ENCODE measurements around the gene STYK1.
A peak's percentile ranks its signal among the peaks of the same experiment; 100 is the strongest.
"Not testable (repeated sequence)": the region's sequence is repeated elsewhere in the genome, so short reads cannot be mapped to it uniquely, and the experiment has no call there.

STYK1 gene

DNA sequence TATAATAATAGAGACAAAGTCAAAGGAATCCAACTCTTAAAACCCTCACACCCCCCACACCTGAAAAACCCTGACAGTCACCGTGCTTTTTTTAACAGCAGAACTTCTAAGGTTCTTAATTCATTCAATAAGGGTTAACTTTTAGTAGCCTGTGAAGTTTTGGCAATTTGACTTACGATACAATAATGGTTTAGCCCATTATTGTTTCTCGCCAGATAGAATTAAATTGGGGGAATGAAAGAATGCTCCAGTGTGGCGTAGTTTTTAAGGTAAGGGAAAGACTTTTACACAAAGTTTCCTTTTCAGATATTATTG, 59.8 kb downstream of the STYK1 start:
- TF ChIP-seq, protein P1, sequence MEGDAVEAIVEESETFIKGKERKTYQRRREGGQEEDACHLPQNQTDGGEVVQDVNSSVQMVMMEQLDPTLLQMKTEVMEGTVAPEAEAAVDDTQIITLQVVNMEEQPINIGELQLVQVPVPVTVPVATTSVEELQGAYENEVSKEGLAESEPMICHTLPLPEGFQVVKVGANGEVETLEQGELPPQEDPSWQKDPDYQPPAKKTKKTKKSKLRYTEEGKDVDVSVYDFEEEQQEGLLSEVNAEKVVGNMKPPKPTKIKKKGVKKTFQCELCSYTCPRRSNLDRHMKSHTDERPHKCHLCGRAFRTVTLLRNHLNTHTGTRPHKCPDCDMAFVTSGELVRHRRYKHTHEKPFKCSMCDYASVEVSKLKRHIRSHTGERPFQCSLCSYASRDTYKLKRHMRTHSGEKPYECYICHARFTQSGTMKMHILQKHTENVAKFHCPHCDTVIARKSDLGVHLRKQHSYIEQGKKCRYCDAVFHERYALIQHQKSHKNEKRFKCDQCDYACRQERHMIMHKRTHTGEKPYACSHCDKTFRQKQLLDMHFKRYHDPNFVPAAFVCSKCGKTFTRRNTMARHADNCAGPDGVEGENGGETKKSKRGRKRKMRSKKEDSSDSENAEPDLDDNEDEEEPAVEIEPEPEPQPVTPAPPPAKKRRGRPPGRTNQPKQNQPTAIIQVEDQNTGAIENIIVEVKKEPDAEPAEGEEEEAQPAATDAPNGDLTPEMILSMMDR (IDR thresholded peaks at IDR 0.05): no peak
- H3K4me1 ChIP-seq (ENCODE audit: control insufficient read depth in 1 of 2, insufficient read depth in 1 of 2, low read depth in 1 of 2, low read length in 1 of 2): peaks cover 12 to 19% of the 10 kb centered on the region in 2 experiments
- H3K27ac ChIP-seq: no peak overlapping the region
- peaks cover 6% of the 10 kb centered on the region for H3K36me3 ChIP-seq
- peaks cover 3% of the 10 kb centered on the region for H3K27me3 ChIP-seq
- H3K9me3 ChIP-seq: no peaks in the 10 kb centered on the region
- peak overlapping the region; percentile 80 to 94 for H3K4me3 ChIP-seq (ENCODE audit: low read depth in 1 of 2, low read length in 1 of 2)

DNA sequence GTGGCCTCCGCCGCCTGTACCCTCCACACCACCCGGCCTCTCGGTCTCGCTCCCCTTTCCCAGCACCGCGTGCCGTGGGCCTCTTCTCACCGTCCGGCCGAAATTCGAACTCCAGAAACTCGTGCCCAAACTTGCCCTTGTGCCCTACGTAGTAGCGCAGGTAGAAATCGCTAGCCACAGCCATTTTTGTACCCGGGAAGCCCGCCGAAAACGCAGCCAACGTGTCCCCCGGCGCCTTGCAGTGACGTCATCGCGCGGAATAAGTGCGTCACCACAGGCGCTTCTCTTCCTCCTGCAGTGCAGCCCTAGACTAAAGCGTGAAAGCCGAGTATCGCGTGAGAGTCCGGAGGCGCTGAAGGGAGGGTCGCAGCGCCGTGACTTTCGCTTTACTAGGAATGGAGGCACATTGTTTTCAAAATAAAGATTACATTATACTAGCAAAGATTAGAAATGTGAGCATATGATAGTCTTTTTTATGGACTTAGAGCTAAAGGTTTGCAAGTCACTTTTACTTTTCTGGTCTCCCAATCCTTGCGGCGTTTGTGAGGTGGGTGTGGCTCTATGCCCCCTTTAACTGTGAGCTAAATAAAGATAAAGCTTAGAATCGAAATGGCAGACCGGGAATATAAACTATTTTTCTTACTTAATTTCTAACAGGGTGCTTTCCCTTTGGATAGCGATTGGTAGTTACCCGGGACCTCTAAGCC, 60.4 kb downstream of the STYK1 start, which contains the start of gene MAGOHB:
MAGOHB (minus strand) TSS at position 261 of the 707 bp plus-strand sequence; CDS start at position 184, 77 bp downstream.
- peak within 1 kb of the TSS; percentile 80 to 94 for H3K4me3 ChIP-seq (ENCODE audit: low read depth in 1 of 2, low read length in 1 of 2)
- peaks cover 6% of the 10 kb centered on the region for H3K36me3 ChIP-seq
- no peaks in the 10 kb centered on the region for H3K9me3 ChIP-seq
- TF ChIP-seq, protein P1 (IDR thresholded peaks at IDR 0.05): no peak
- peak within 1 kb of the TSS; percentile 61 for H3K27ac ChIP-seq
- H3K27me3 ChIP-seq: peaks cover 1% of the 10 kb centered on the region
- H3K4me1 ChIP-seq (ENCODE audit: control insufficient read depth in 1 of 2, insufficient read depth in 1 of 2, low read depth in 1 of 2, low read length in 1 of 2): peaks cover 12 to 19% of the 10 kb centered on the region in 2 experiments

DNA sequence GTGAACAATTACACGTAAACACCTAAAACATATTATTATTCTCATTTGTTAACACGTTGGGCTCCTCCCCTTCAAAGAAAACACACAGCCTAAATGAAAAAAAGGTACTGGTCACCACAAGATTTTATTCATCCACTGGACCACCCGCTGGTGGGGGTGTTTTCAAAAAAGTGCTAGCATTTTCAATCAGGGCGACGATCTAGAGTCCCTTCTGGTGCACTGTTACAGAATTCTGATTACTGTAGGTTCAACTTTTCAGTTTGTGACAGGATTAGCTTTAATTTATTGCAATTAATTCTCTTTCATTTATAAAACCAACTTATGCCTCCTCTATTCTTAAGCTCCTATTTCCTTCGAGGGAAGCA, 60.9 kb downstream of the STYK1 start:
- TF ChIP-seq, protein P1 (IDR thresholded peaks at IDR 0.05): no peak
- peak overlapping the region; percentile 61 for H3K27ac ChIP-seq
- H3K9me3 ChIP-seq: no peaks in the 10 kb centered on the region
- H3K4me3 ChIP-seq (ENCODE audit: low read depth in 1 of 2, low read length in 1 of 2): peak overlapping the region; percentile 80 to 94
- H3K36me3 ChIP-seq: peaks cover 6% of the 10 kb centered on the region
- H3K4me1 ChIP-seq (ENCODE audit: control insufficient read depth in 1 of 2, insufficient read depth in 1 of 2, low read depth in 1 of 2, low read length in 1 of 2): peaks cover 12 to 19% of the 10 kb centered on the region in 2 experiments
- H3K27me3 ChIP-seq: no peaks in the 10 kb centered on the region

DNA sequence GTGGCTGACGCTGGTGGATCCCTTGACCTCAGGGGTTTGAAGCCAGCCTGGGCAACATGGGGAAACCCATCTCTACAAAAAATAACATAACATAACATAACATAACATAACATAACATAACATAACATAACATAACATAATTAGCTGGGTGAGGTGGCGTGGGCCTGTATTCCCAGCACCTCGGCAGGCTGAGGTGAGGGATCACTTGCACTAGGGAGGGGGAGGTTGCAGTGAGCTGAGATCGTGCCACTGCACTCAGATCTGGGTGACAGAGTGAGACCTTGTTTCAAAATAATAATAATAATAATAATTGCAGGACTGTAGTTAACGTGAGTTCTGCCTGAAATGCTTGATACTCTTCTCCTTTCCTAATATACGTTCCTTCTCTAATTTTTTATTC, 61.7 kb downstream of the STYK1 start:
- Histone ChIP-seq H3K36me3 (peaks cover 9% of the 10 kb centered on the region), H3K4me3 (ENCODE audit: low read depth in 1 of 2, low read length in 1 of 2) (no peak overlapping the region), H3K4me1 (ENCODE audit: control insufficient read depth in 1 of 2, insufficient read depth in 1 of 2, low read depth in 1 of 2, low read length in 1 of 2) (peaks cover 12 to 19% of the 10 kb centered on the region in 2 experiments), H3K9me3 (no peaks in the 10 kb centered on the region), H3K27ac (no peak overlapping the region), H3K27me3 (no peaks in the 10 kb centered on the region)
- TF ChIP-seq, protein P1 (IDR thresholded peaks at IDR 0.05): no peak

DNA sequence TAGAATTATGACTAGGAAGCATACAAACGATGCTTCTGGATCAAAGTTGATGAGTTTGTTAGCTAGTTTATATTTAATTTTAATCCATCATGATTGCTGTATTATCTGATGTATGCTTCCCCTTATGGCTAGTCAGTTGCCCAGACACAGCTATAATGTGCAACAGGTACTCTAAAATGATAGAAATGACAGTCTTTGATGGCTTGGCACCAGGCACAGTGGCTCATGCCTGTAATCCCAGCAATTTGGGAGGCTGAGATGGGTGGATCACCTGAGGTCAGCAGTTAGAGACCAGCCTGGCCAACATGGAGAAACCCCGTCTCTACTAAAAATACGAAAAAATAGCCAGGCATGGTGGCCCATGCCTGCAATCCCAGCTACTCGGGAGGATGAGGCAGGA, 62.6 kb downstream of the STYK1 start:
- peaks cover 12% of the 10 kb centered on the region for H3K36me3 ChIP-seq
- not testable (repeated sequence) for H3K9me3 ChIP-seq; H3K27me3 ChIP-seq; H3K4me3 ChIP-seq (ENCODE audit: low read depth in 1 of 2, low read length in 1 of 2); H3K27ac ChIP-seq
- peaks cover 12 to 19% of the 10 kb centered on the region in 2 experiments for H3K4me1 ChIP-seq (ENCODE audit: control insufficient read depth in 1 of 2, insufficient read depth in 1 of 2, low read depth in 1 of 2, low read length in 1 of 2)

DNA sequence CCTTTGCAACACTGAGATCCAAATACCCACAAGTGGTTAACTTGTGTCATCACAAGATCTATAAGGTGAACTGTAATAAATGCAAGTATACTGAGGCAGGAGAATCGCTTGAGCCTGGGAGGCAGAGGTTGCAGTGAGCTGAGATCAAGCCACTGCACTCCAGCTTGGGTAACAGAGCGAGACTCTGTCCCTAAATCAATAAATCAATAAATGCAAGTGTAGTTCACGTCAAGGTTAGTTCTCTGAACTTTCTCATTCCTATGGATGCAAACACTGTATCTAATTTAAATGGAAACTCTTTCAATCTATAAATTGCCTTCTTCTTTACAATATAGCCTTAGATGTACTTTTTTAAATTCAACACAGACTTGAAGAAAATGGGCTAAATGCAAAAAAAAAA, 63.7 kb downstream of the STYK1 start:
- Histone ChIP-seq H3K4me3 (ENCODE audit: low read depth in 1 of 2, low read length in 1 of 2) (no peak overlapping the region), H3K4me1 (ENCODE audit: control insufficient read depth in 1 of 2, insufficient read depth in 1 of 2, low read depth in 1 of 2, low read length in 1 of 2) (peaks cover 12 to 19% of the 10 kb centered on the region in 2 experiments), H3K27ac (no peak overlapping the region), H3K27me3 (no peaks in the 10 kb centered on the region), H3K36me3 (peaks cover 12% of the 10 kb centered on the region), H3K9me3 (no peaks in the 10 kb centered on the region)
- TF ChIP-seq, protein P1 (IDR thresholded peaks at IDR 0.05): no peak

Data from neutrophil (primary cell).